ENCODE measurements around the gene ANKRD65. TPM values are rescaled to one million over a fixed set of nuclear protein-coding genes. Genes with fewer than 3 reads are reported as not detected.

ANKRD65 gene
- total RNA-seq, 2 donors from 2014 or later, result 33.7 to 34.9 TPM

DNA sequence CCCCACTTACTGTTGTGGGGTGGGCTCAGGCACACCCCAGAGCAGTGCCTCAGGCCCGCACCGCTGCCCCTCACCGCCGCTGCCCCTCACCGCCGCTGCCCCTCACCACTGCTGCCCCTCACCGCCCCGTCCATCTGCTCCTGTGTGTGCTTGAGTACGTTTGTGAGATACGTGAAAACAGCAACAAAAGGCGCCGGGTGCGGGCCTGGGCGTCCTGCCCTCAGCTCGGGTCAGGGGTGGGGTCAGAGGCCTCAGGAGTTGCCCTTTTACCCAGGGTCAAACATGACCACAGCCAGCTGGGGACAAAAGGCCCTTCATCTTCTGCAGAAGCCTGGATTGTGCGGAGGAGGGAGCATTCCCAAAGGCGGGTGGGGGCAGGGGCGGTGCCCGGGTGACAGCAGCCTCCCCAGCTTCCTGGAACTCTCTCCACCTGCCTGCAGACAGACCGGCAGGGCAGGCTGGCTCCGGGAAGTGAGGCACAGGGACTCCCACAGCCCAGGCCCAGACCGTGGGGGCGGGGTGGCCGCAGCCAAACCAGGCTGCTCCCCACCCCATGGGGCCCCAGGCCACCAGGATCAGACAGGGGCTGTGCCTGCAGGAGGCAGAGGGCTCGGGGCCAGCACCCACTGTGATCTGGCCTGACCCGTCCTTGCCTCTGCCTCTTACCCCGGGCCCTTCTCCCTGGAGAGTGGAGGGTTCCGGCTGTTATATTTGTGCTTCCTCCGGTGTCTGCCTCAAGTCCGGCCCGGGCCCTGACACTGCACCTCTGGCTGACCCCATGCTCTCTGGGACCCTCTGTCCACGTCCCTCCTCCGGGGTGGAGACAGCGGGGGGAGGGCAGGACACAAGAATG, 12.1 kb upstream of the ANKRD65 start:
- DNase-seq (ENCODE audit: low spot score), result peak; percentile 97
- no peaks in the 10 kb centered on the region for H3K27me3 ChIP-seq (replicated peaks; ENCODE audit: insufficient read depth)
- H3K9me3 ChIP-seq, result no peaks in the 10 kb centered on the region
- H3K4me3 ChIP-seq, result peak overlapping the region in 1 of 2 donors; percentile 65
- TF ChIP-seq POLR2AphosphoS5 (IDR thresholded peaks at IDR 0.05) (peak; percentile 96), POLR2A (IDR thresholded peaks at IDR 0.05) (peak; percentile 73), CTCF (IDR thresholded peaks at IDR 0.05) (peak in 1 of 4 experiments; percentile 27)
- peak overlapping the region; percentile 96 for H3K27ac ChIP-seq
- no peaks in the 10 kb centered on the region for H3K36me3 ChIP-seq
- H3K4me1 ChIP-seq (replicated peaks), result peaks cover 58% of the 10 kb centered on the region
- intact Hi-C loops (cut with DNase I), result no loop called here
- WGBS, result 30% methylated on average over 33 of the region's 34 CpGs

- Histone ChIP-seq H3K27ac (peak overlapping the region; percentile 96), H3K4me1 (replicated peaks) (peaks cover 57% of the 10 kb centered on the region), H3K4me3 (peak overlapping the region in 1 of 2 donors; percentile 65), H3K27me3 (replicated peaks; ENCODE audit: insufficient read depth) (no peaks in the 10 kb centered on the region), H3K36me3 (no peaks in the 10 kb centered on the region), H3K9me3 (no peaks in the 10 kb centered on the region)
- intact Hi-C loops (cut with DNase I), result no loop called here
- WGBS, result 59% methylated on average over 26 of the region's 28 CpGs
- DNase-seq (ENCODE audit: low spot score), result no peak
- TF ChIP-seq POLR2AphosphoS5 (IDR thresholded peaks at IDR 0.05), result no peak
- TF ChIP-seq POLR2A (IDR thresholded peaks at IDR 0.05), result no peak
- TF ChIP-seq CTCF (IDR thresholded peaks at IDR 0.05), result no peak
These were observed 11.3 kb upstream of the ANKRD65 start for GRCh38 chr1:1432274-1432950.

DNA sequence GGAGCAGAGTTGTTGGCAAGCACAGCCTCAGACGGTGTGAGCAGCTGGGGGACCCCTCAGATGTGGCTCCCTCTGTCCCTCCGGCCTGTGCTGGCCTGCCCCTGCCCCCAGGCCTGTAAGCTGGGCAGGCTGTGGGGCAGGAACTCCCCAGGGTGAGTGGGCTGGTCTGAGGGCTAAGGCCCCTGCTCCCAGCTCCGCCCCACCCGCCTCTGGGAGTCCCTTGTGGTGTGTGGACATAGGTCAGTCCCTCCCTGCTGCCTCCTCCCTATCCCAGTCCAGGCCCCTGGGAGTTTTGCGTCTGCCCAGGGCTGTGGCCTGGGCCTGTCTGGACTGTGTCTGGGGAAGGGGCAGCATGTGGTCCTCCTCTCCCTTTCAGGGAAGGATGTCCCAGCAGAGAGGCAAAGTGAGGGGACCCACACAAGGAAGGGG, 10.8 kb upstream of the ANKRD65 start:
- Histone ChIP-seq H3K4me1 (replicated peaks) (peaks cover 51% of the 10 kb centered on the region), H3K27ac (peak overlapping the region; percentile 96), H3K9me3 (no peaks in the 10 kb centered on the region), H3K27me3 (replicated peaks; ENCODE audit: insufficient read depth) (no peaks in the 10 kb centered on the region), H3K36me3 (no peaks in the 10 kb centered on the region), H3K4me3 (no peak overlapping the region)
- TF ChIP-seq POLR2A (IDR thresholded peaks at IDR 0.05) (no peak), POLR2AphosphoS5 (IDR thresholded peaks at IDR 0.05) (no peak), CTCF (IDR thresholded peaks at IDR 0.05) (no peak)
- WGBS, result 41% methylated on average over 4 of the region's 5 CpGs
- no peak for DNase-seq (ENCODE audit: low spot score)
- intact Hi-C loops (cut with DNase I), result no loop called here

DNA sequence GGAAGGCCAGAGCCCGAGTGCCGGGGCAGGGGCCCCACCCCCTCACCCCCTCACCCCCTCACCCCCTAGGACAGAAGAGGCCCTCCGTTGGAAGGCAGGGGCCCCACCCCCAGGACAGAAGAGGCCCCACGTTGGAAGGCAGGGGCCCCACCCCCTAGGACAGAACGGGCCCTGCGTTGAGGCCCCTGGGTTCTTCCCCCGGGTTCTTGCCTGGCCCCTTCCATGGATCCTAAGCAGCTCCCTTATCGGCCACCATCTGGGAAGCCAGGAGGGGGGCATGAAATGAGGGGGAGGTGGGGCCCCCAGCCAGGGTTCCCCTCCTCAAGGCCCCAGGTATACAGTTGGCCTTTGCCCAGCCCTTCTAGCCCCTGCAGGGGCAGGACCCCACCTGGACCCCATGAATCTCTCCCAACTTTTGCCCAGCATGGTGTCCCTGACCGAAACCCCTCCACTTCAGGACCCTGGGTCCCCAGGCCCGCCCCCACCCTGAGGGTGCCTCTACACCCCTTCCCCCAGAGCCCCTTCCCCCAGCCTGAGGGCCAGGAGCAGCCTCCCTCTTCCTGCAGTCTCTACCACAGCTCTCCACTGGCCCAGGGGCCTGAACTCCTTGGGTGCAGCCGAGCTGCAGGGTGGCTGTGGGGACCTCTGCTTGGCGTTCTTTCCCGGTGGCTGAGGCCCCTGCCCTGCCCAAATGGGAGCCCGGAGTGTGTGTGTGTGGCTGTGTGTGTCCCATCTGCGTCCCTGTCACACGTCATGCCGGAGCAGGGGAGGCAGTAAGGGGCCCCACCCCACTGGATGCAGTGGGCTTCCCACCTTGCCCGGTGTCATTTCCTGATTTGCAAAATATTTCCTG, 10.1 kb upstream of the ANKRD65 start:
- H3K4me1 ChIP-seq (replicated peaks), result peaks cover 50% of the 10 kb centered on the region
- H3K9me3 ChIP-seq, result no peaks in the 10 kb centered on the region
- WGBS, result 44% methylated on average over 16 of the region's 18 CpGs
- DNase-seq (ENCODE audit: low spot score), result no peak
- no peaks in the 10 kb centered on the region for H3K27me3 ChIP-seq (replicated peaks; ENCODE audit: insufficient read depth)
- TF ChIP-seq POLR2AphosphoS5 (IDR thresholded peaks at IDR 0.05) (no peak), POLR2A (IDR thresholded peaks at IDR 0.05) (no peak), CTCF (IDR thresholded peaks at IDR 0.05) (no peak)
- peak overlapping the region; percentile 96 for H3K27ac ChIP-seq
- no peaks in the 10 kb centered on the region for H3K36me3 ChIP-seq
- no peak overlapping the region for H3K4me3 ChIP-seq
- intact Hi-C loops (cut with DNase I), result no loop called here
